Suprapubic skin (tissue), 3 donors: Measurements from ENCODE around the gene MAG.

Experiments
- CTCF ChIP-seq, 2 donors: fragments of 200-600 bp in 1 of 2; fragments of 450-650 bp in 1 of 2; sonication (generic) in 1 of 2; IDR thresholded peaks; one replicate each; pipeline ENCODE4 v1.5.1; 2016 to 2019; ENCODE audit warnings: antibody characterized with exemption in 2 of 2, mild to moderate bottlenecking in 1 of 2, moderate library complexity in 1 of 2
- POLR2A ChIP-seq, 2 donors: fragments of 450-650 bp; IDR thresholded peaks; one replicate each; pipeline ENCODE4 v1.6.1; 2017; ENCODE audit warnings: antibody characterized with exemption in 2 of 2, mild to moderate bottlenecking in 2 of 2, moderate library complexity in 2 of 2

DNA sequence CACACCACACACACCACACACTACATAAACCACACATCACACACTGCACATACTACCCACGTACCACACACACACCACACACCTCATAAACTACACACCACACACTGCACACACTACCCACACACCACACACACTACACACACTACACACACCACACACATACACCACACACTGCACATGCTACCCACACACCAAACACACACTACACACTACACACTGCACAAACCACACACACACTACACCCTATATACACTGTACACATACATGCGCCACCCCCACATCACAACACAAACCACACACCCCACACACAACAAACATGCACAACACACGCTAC lies 5.5 kb downstream of the MAG start:
- TF ChIP-seq CTCF (IDR thresholded peaks at IDR 0.05), result no peak
- no peak for TF ChIP-seq POLR2A (IDR thresholded peaks at IDR 0.05)
